ENCODE results near the gene SLC13A3. TPM values are rescaled to one million over a fixed set of nuclear protein-coding genes. Genes with fewer than 3 reads are reported as not detected.

The SLC13A3 gene
- total RNA-seq, 1 experiment from 2014 or later = 0.17 TPM

DNA sequence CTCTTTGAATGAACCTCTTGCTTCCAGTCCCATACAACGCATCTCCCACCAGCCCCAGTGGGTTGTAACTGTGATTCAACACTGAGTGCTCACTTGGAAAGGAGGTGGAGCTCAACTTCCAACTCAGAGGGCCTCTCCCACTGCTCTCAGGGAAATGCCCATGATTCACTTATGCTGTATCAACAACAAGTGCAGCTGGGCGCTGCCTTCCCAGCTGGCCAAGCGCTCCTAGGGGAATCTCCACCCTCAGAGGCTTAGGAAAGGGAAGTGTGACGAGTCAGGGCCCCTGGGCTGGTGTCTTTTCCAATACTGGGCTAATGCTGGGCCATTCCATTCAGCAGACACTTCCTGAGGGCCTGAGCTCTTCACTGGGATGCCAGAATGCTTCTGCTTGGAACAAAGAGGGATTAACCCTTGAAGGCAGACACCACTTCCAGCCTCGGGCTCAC lies 92.7 kb downstream of the SLC13A3 start:
- DNase-seq (ENCODE audit: low read depth) = peak; percentile 70

DNA sequence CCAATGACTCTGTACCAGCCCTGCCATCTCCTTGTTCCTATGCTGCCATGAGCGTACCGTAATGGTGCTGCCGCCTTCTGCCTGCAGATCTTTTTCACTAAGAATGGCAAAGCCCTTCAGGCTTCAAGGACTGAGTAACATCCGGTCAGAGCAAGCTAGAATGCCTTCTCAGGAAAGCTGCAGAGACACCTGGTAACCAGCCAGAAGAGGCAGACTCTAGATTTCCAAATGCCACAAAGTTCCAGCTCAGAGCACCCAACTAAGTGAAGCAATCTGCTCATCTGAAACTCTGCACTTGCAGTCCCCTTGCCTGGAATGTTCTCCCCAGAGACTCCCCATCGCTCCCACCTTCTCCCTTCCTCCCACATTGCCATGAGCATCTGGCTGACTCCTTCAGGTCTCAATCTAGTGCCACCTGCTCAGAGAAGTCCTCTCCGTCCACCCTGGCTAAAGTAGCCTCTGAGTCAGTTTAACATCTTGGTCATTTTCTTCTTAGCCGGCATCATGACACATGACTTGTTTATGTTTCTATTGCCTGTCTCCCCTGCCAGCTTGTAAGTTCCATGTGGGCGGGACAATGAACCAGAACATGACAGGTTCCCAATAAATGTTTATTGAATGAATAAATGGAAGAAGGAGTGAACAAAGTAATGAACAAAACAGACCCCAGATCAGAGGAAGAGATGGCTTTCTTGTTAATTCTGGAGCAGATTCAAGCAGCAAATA lies 93.9 kb downstream of the SLC13A3 start:
- DNase-seq (ENCODE audit: low read depth) = no peak

DNA sequence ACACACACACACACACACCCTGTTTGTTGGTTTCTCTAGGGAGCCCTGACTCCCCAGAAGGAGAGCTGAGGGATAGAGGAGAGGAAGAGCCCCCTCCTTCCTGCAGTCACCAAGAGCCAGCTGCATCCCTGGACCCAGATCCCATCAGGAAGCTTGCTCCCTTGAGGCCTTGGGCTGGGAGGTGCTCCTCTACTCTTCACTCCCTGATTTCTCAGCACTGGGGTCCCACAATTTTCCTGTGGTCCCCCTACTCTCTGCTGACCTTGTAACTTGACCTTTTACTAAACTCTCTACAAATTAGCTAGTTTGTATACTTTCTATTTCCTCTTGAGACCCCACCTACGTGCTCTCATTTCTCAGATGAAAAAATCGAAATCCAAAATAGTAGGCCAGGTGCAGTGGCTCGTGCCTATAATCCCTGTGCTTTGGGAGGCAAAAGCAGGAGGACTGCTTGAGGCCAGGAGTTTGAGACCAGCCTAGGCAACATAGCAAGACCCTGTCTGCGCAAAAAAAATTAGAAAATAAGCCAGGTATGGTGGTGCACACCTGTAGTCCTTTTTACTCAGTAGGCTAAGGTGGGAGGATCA lies 95.8 kb downstream of the SLC13A3 start:
- no peak for DNase-seq (ENCODE audit: low read depth)

DNA sequence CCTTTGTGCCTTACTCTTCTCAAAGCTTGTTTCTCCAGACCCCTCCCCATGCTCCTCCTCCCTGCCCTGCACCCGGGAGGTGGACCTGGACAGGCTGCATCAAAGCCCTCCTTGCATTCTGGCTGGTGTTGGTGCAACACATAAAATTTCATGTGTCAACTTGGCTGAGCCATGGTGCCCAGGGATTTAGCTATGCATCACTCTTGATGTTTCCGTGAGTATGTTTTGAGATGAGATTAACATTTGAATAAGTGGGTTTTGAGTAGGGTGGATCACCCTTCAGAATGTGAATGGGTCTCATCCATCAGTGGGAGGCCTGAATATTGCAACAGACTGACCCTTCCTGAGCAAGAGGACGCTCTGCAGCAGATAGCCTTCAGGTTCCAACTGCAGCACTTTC lies 96.4 kb downstream of the SLC13A3 start:
- no peak for DNase-seq (ENCODE audit: low read depth)

DNA sequence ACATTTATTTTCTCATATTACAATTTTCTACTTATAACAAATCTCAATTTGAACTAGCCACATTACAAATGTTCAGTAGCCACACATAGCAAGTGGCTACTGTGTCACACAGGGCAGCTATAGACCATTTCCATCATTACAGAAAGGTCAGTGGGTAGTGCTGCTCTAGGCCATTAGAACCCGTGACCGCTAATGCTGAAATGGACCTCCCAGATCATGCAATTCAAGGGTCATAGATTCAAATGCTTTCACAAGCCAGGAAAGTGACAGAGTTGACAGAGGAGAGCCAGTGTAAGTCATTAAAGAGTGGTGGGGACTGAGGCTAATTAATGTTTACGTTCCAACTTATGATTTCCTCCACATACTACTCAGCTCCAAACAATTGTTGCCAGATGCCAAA lies 97.3 kb downstream of the SLC13A3 start:
- no peak for DNase-seq (ENCODE audit: low read depth)

DNA sequence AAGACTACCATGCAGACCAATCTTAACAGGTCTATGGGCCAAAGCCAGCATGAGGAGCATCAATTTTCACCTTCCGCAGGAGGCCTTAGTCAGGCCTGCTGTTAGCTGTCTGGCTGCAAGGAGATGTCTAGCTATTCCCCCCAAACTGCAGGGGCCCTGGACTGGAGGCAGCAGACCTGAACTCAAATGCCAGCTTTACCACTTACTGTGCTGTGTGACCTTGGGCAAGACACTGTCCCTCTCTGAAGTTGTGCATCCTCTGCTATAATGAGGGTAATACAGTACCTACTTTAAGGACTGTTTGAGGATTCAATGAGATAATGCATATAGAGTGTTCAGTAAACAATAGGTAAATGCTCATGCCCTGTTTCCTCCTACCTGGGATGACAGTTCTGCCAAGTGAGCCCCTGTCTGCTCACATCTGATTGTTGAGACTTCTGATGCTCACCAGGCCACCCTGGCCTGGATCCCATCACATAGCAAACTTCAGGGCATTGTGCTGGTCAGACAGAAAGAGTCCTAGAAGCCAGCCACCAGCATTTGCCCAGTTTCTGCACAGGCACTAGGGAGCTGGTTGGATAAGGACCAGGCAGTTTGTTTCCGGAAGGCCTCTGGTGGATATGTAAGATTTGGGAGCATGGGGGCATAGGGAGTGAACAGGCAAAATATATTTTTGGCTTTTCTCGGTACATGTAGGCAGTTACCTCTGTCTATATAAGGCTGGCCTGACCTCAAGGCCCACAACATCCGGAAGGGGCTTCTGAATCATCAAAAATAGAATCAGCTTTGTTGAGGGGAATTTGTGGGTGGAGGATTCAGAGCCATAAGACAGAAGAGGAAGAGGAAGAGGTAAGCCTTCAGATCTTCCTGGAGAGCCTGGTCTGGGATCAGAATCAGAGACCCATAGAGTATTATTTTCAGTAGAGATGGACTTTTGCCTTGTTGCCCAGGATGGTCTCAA lies 98.5 kb downstream of the SLC13A3 start:
- DNase-seq (ENCODE audit: low read depth) = no peak

DNA sequence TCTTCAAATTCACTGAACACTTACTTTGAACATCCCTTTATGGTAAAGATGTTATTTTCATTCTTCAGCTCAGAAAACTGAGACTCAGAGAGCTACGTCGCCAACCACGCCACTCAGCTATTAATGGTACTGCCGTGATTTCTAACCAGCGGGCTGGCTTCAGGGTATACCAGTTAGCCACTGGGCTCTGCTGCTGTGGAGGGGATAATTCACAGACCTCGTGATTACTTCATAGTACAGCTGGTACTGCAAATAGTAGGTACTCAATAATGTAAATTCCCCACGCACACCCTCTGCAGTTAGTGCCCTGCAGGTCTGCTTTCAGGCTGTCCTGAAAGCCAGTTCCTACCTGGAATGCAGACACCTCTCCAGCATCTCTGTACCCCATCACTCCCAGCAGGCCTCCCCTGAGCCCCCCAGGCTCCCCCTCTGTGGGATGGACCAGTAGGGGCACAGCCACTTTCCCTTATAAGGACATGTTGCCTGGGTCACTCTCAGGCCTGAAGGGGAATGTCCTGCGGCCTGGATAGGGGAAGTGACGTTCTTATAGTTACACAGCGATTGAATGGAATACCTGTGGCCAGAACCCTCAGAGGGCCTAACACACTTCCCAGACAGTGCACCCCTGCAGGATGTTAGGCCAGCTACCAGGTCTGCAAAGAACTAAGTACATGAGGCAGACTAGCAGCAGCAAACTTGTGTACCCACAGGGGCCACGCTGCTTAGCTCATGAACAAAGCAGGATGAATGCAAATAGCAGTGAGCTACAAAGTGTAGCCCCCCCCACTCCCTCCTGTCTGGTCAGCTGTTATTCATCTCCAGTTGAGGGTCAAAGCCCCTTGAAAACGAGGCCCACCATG lies 99.5 kb downstream of the SLC13A3 start:
- no peak for DNase-seq (ENCODE audit: low read depth)

DNA sequence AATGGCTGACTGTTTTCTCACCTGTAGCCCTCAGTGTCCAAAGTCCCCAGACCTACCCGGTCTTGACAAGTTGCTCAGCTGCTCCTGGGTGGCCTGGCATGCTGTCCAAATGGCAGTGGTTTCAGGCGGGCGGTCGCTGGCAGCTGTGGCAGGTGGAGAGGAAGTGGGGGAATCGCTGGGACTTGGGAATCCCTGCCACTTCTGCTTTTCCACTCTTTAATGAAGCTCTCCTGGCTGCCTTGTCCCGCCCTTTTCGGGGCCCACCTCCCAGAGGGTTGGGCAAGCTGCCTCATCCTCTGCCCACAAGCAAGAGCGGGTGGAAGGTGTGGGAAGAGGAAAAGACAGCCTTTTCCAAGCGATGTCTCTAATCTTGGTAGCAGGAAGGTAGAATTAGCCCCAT lies 100.8 kb downstream of the SLC13A3 start, which contains the start of gene OCSTAMP:
Gene OCSTAMP (minus strand): TSS at position 194 of the 400 bp plus-strand sequence. CDS start 94 bp downstream, at position 100.
- no peak for DNase-seq (ENCODE audit: low read depth)

DNA sequence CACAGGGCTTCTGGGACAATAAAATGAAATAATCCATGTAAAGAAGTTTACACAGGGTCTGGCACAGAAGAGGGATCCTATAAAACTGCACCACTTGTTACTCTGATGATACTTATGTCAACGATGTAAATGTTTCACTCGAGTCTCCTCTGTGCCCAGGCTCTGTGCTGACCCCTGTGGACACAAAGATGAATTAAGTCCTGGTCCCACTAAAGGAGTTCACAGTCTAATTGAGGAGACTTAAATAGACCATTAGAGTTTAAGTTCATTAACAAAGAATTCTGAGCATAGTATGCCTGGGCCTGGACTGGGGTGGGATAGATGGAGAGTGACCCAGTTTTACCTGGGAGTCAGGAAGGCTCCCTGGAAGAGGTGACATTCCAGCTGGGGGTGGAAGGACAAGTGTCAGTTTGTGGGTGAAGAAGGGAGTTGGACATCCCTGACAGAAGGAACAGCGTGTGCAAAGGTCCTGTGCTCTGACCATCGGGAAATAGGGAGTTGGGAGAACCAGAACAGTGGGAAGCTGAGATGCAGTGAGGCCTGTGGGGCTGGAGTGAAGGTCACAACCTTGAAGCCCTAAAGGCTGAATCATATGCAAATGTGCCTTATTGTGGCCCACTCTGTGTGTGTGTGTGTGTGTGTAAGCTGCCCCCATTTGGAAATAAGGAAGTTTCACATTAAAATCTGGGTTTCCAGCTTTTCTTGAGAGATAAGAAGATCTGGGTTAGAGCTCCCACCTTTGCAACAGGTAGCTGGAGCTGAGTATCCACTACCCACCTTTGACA lies 101.9 kb downstream of the SLC13A3 start:
- DNase-seq (ENCODE audit: low read depth) = no peak

DNA sequence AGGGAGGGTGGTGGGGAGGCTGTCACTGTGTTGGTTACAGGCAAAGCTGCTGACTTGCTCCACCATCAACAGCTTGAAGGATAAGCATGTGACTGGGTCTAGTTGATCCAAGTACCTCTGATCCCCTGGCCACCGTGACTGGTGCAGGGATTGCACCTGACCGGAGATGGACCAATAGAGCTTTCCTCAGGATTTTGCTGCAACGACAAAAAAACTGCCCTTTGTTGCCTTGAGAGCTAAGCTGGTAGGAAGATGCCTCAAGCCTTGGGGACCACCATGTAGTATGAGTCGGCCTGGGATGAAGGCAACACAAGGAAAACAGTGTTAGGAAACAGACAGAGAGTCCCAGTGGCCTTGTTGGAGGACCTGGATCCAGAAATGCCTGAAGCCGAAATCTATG lies 102.6 kb downstream of the SLC13A3 start:
- DNase-seq (ENCODE audit: low read depth) = no peak

DNA sequence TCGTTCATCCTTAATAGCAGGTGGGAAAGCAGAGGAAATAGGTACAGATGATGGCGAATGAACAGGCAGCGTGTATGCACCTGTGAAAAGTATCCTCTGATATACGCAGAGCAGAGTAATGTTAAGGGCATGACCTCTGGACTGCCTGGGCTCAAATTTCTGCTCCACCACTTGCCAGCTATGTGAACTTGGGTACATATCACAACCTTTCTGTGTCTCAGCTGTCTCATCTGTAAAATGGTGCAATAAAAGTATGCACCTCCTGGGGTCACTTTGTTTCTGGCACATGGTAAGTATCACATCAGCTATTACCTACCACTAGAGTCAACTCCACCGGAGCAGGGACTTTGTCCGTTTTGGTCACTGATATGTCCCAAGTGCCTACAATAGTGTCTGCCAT lies 103.3 kb downstream of the SLC13A3 start:
- DNase-seq (ENCODE audit: low read depth) = no peak

DNA sequence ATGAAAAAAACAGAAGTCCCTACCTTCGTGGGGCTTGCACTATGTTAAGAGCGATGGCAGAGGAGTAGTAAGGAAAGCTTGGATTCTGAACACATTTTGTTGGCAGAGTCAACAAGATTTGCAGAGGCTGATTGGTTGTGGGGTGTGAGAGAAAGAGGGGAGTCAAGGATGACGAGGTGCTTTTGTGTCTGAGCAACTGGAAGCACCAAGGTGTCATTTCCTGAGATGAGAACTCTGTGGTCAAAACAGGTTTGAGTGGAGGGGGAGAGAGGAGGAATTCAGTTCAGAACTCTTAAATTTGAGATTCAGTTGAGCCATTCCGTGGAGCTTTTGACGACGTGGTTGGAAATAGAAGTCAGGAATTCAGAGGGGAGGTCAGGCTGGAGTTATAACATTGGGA lies 104.3 kb downstream of the SLC13A3 start:
- no peak for DNase-seq (ENCODE audit: low read depth)

DNA sequence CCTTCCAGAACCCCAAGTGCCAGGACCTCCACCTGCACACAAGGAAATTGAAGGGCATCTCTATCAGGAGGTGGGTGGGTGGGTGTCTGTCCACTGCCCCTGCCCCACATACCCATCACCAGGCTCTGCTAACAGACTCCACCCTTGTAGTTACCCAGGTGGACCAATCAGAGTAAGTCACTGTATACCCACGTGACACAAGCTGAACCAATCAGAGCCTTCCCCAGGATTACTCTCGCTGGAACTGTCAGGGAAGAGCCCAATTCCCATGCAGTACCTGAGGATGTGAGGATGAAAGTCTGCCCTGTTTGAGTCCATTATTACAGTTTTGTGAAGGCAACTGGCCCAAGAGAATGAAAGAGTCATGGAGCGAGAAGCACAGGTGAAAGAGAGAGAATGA lies 105.0 kb downstream of the SLC13A3 start:
- no peak for DNase-seq (ENCODE audit: low read depth)

DNA sequence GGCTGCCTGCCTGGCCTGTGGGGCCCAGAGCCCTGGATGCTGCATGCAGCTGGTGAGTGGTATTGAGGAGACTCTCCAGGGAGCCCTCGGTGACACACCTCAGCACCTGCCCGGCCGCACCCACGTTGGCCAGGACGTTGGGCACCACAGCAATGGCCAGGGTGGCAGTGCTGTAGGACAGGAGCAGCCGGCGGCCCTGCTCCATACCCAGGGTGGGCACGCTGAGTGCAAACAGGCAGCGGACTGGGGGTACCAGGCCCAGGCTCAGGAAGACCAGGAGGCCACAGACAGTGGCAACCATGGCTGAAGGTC lies 105.5 kb downstream of the SLC13A3 start:
- DNase-seq (ENCODE audit: low read depth) = no peak

DNA sequence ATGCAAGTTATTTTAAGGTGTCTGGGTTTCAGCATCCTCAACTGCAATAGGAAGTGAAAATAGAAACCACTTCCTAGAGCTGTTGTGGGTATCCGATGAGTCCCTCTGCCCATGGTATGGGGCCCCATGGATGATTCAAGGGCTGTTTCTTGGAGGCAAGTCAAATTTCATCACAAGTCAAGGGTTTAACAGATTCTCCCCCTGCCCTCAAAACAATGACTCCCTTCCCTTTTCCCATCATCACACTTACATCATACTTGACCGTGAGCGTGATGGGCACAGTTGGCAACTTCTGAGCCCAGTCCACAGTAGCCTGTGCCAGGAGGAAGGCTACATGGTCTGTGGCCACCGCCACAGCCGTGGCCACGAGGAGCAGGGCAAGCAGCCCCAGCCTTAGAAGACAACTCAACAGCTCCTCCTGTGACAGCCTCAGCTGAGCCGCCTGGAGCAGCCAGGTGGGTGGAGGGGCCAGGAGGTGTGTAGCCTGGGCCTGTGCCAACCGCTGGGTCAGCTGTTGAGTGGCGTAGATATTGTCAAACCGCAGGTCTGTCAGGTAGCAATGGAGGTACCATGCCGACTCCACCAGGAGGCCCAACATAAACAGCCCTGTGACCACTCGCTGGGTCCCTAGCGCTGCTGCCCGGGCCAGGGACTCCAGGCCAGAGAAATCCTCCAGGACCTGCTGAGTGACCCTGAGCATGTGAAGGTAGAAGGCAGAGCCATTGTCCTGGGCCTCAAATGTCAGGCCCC lies 106.0 kb downstream of the SLC13A3 start:
- DNase-seq (ENCODE audit: low read depth) = peak; percentile 32

DNA sequence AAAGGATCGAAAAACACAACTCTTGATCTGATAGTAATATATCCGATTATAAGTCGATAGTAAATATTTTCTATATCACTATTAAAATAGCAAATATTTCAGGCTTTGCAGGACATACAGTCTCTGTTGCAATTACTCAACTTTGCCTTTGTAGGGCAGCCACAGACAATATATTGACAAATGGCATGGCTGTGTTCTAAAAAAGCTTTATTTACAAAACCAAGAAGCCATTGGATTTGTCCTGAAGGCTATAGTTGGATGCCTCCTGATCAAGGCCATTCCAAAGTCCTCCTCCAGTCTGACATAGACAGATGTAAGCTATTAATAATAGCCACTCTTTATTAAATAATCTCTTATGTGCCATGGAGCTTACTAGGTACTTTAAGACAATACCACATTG lies 106.7 kb downstream of the SLC13A3 start:
- no peak for DNase-seq (ENCODE audit: low read depth)

DNA sequence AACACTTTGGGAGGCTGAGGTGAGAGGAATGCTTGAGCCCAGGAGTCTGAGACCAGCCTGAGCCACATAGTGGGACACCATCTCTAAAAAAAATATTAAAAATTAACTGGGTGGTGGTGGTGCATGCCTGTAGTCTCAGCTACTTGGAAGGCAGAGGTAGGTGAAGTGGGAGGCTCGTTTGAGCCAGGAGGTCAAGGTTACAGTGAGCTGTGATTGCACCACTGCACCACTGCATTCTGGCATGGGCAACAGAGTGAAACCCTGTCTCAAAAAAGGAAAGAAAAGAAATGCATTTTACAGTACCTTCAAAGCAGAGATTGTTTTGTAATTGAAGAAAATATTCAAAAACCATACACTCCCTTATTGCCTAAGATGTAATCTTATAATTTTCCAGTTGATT lies 107.3 kb downstream of the SLC13A3 start:
- DNase-seq (ENCODE audit: low read depth) = no peak

DNA sequence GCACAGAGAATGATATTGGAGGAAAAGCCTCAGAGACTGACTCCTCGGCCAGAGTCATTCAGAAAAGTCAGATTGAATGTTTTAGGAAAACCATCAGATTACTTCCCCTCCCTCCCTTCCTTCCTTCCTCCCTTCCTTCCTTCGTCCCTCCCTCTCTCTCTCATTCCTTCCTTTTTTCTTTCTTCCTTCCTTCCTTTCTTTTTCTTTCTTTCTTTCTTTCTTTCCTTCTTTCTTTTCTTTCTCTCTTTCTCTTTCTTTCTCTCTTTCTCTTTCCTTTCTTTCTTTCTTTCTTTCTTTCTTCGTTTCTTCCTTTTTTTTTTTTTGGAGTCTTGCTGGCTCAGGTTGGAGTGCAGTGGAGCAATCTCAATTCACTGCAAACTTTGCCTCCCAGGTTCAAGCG lies 108.2 kb downstream of the SLC13A3 start:
- DNase-seq (ENCODE audit: low read depth) = no peak

DNA sequence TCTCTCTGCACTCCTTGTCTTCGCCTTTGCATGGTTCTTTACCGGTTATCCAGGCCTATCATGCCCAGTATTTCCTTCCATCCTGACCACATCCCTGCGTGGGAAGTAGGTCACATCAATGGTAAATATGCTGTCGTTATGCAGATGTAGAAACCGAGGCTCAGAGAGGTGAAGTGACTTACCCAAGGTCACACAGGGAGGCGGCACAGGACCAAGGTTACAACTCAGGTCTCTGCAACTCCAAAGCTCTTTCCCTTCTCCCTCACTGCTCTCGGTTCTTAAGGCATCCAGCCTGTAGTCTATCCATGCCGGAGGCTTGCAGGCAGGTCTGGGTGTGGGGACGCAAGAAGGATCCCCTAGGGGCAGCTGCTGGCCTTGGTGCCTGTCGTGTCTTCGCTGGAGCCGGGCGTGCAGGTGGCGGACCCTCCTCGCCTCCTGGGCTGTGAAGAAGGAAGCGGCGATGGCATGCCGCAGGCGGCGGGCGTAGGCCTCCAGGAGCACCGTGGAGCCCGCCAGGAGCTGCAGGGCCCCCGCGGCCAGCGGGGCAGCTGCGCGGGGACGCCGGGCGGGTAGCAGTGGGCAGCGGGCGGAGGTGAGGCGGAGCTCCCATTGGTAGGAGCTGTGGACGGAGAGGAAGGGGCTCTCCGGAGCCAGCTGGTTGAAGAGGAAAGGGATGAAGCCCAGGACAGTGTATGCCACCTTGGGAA lies 109.9 kb downstream of the SLC13A3 start:
- DNase-seq (ENCODE audit: low read depth) = no peak
